ENCODE results near the gene BNC2. TPM values are rescaled to one million over a fixed set of nuclear protein-coding genes. Genes with fewer than 3 reads are reported as not detected.
A peak's percentile ranks its signal among the peaks of the same experiment; 100 is the strongest.

BNC2 gene
- total RNA-seq, 1 experiment from 2014 or later: 4.9 TPM

DNA sequence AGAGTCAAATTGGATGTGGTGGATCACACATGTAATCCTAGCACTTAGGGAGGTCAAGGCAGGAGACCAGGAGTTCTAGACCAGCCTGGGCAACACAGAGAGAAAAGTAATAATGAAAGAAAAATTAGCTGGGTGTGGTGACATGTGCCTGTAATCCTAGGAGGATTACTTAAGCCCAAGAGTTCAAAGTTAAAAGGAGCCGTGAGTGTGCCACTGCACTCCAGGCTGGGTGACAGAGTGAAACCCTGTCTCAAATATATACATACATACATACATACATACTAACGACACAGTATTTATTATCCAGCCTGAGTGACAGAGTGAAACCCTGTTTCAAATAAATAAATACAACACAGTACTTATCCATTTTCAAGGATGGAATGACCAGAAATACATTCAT lies 180.3 kb downstream of the BNC2 start:
- Histone ChIP-seq H3K27ac (no peak overlapping the region; the same call in 1 of the 2 replicates), H3K36me3 (no peaks in the 10 kb centered on the region), H3K4me3 (no peak overlapping the region), H3K4me1 (replicated peaks) (peaks cover 31% of the 10 kb centered on the region), H3K9me3 (replicated peaks) (no peaks in the 10 kb centered on the region), H3K27me3 (replicated peaks) (no peaks in the 10 kb centered on the region)
- DNase-seq (ENCODE audit: low read depth in 1 of 2, low spot score in 2 of 2): no peak

DNA sequence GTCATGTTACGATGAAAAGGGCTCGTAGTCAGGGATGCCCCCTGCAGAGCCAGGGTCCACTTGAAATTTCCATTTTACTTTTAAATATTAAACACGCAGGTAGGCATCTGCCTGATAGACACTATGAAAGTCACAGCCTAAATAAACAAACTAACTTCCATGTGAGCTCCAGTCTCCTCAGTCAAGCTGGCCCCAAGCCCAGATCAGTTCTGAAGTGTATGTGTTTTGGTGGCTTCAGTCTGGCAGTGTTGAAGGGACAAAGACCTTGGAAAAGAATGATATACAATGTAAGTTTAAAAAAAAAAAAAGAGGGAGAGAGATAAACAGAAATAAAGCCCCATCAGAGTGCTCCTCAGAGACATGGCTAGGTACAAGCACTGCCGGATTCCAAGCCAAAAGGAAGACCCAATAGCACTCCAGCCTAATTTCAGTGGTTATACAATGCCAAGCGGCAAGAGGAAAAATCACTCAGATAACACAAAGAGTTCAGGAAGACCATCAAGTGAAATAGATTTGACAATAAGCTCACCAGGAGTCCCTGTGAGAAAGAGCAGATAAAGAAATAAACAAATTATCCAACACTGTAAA lies 181.0 kb downstream of the BNC2 start:
- Histone ChIP-seq H3K4me3 (no peak overlapping the region), H3K9me3 (replicated peaks) (no peaks in the 10 kb centered on the region), H3K4me1 (replicated peaks) (peaks cover 31% of the 10 kb centered on the region), H3K27ac (no peak overlapping the region; the same call in 1 of the 2 replicates), H3K36me3 (no peaks in the 10 kb centered on the region), H3K27me3 (replicated peaks) (no peaks in the 10 kb centered on the region)
- peak; percentile 46 to 63 for DNase-seq (ENCODE audit: low read depth in 1 of 2, low spot score in 2 of 2)

DNA sequence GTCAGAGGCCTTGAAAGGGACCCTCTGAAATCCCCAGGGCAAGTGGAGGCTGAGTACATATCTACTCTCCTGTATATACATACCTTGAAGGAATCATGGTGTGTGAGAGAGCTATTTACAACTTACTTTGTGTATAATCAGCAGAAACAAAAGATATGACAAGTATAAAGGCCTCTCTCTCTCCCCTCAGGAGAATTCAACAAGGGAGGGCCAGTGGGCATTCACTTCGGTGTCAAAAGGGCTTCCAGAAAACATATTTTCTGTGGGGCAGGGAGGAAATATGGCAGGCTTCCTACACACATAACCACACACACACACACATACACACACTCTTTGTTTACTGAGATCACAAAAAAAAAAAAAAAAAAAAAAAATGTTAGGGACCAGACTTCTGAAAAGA lies 181.7 kb downstream of the BNC2 start:
- no peak overlapping the region for H3K27ac ChIP-seq
- H3K4me3 ChIP-seq: no peak overlapping the region
- H3K27me3 ChIP-seq (replicated peaks): no peaks in the 10 kb centered on the region
- no peak for DNase-seq (ENCODE audit: low read depth in 1 of 2, low spot score in 2 of 2)
- H3K9me3 ChIP-seq (replicated peaks): no peaks in the 10 kb centered on the region
- H3K4me1 ChIP-seq (replicated peaks): peaks cover 32% of the 10 kb centered on the region
- H3K36me3 ChIP-seq: no peaks in the 10 kb centered on the region

DNA sequence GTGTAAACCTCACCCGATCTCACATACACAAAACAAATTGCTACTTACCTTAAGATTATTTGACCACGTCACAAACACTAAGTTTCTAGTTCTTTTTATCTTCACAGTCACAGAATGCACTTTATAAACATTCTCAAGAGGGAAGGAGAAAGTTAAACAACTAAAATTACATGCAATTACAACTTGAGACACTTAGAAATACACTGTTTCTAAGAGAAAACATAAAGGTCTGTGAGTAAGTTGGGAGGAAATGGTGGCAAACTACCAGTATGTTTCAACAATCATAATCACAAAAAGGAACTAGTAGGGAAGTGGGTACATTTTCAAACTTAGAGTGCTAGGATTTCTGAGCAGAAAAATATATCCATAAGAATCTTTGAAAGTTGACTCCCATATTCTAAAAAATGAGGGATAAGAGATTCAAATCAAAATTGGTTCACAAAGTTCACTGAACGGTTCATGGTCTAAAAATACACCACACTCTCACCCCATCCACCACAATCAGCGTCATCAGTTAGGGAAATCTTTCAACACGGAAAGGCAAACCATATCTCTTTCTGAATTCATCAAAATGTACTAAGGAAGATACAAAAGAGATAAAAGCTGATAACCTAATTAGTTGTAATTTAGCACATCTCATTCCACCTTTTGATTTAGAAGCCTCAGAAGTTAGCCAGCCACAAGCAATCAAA lies 182.6 kb downstream of the BNC2 start:
- H3K27ac ChIP-seq: no peak overlapping the region
- H3K9me3 ChIP-seq (replicated peaks): no peaks in the 10 kb centered on the region
- DNase-seq (ENCODE audit: low read depth in 1 of 2, low spot score in 2 of 2): no peak
- H3K4me3 ChIP-seq: no peak overlapping the region
- no peaks in the 10 kb centered on the region for H3K27me3 ChIP-seq (replicated peaks)
- H3K36me3 ChIP-seq: no peaks in the 10 kb centered on the region
- peaks cover 42% of the 10 kb centered on the region for H3K4me1 ChIP-seq (replicated peaks)

DNA sequence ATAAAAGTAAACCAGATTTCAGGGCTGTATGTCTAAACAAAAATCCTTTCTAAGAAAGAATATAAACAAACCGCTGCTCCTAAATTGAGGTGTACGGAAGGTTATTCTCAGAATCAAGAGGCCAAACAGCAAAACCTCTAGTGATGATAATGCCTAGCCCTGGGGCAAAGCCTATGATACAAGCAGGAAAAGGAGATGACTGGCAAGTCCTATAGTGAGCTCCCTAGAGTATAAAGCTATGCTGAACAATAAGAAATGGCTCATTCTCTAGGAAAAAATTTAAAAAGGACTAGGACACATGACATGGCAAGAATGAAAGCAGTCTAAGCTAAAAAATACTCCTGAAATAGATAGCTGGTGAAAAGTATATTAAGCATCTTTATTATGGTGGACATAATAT lies 187.1 kb downstream of the BNC2 start:
- Histone ChIP-seq H3K36me3 (no peaks in the 10 kb centered on the region), H3K27ac (peak overlapping the region; percentile 45), H3K9me3 (replicated peaks) (no peaks in the 10 kb centered on the region), H3K4me3 (no peak overlapping the region), H3K27me3 (replicated peaks) (no peaks in the 10 kb centered on the region), H3K4me1 (replicated peaks) (peaks cover 47% of the 10 kb centered on the region)
- peak in 1 of 2 experiments; percentile 44 for DNase-seq (ENCODE audit: low read depth in 1 of 2, low spot score in 2 of 2)

DNA sequence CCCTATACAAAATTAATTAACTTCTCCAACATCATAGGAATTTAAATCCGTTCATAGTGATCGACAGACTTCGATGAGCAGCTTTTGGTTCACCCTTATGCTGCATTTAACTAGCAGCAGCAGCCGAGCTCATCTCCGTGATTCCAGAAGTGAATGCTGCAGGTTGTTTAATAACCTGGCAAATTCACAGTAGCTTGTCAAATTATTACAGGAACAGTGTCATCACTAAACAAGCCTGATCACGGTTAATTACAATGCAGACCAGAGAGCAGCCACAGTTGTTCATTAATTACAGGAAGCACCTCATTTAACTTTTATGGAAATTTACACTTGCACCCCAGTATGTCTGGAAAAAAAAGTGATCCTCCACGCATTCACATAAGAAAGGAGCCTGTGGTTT lies 188.2 kb downstream of the BNC2 start:
- H3K36me3 ChIP-seq: no peaks in the 10 kb centered on the region
- H3K4me3 ChIP-seq: no peak overlapping the region
- H3K4me1 ChIP-seq (replicated peaks): peaks cover 38% of the 10 kb centered on the region
- no peaks in the 10 kb centered on the region for H3K27me3 ChIP-seq (replicated peaks)
- no peak overlapping the region for H3K27ac ChIP-seq
- DNase-seq (ENCODE audit: low read depth in 1 of 2, low spot score in 2 of 2): no peak
- H3K9me3 ChIP-seq (replicated peaks): no peaks in the 10 kb centered on the region

DNA sequence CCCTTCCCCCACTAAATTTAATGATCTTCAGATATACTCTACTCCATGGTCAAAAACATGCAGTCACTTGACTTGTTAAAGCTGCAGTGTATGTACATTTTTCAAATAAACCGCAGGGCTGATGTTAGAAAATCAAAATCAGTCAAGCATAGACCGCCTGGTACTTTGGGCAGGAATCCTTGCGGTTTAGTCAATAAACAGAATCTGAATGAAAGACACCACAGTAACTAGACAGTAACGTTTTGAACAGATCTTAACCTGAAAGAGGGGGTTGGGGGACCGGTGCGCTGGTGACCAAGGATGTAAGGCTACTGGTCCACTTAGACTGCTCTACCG lies 188.8 kb downstream of the BNC2 start:
- peak in 1 of 2 experiments; percentile 40 for DNase-seq (ENCODE audit: low read depth in 1 of 2, low spot score in 2 of 2)
- H3K4me3 ChIP-seq: no peak overlapping the region
- H3K27me3 ChIP-seq (replicated peaks): no peaks in the 10 kb centered on the region
- H3K9me3 ChIP-seq (replicated peaks): no peaks in the 10 kb centered on the region
- H3K36me3 ChIP-seq: no peaks in the 10 kb centered on the region
- H3K4me1 ChIP-seq (replicated peaks): peaks cover 37% of the 10 kb centered on the region
- H3K27ac ChIP-seq: peak overlapping the region; percentile 68

DNA sequence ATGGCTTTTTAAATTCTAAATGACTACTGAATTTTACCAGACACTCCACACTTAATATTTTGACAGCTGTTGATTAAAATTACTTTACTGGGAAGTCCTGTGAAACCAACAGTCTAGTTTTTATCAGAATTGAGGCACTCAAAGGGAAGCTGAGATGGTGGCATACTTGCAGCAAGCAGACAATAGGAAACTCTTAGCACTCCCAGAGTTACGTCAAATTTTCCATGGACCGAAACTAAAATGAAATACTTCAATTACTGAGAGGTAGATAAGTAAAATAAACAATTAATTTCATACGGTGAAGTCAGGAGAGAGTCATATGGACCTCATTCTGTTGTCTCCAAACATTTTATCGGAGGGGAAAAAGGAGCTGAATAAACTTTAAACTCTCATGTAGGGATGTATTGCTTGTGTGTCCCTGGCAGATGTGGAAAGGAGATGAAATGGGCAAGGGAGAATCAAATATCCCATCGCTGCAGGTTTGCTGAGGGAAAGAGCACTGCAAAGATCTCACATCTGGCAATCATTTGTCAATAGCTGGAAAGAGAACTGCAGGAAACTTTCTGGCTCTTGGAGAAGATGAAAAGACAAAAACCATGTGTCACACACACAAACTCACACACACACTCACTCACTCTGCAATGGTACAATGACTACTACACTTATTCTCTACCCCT lies 189.4 kb downstream of the BNC2 start:
- Histone ChIP-seq H3K27ac (peak overlapping the region; percentile 68), H3K27me3 (replicated peaks) (no peaks in the 10 kb centered on the region), H3K4me3 (no peak overlapping the region), H3K9me3 (replicated peaks) (no peaks in the 10 kb centered on the region), H3K4me1 (replicated peaks) (peaks cover 37% of the 10 kb centered on the region), H3K36me3 (no peaks in the 10 kb centered on the region)
- peak in 1 of 2 experiments; percentile 61 for DNase-seq (ENCODE audit: low read depth in 1 of 2, low spot score in 2 of 2)

DNA sequence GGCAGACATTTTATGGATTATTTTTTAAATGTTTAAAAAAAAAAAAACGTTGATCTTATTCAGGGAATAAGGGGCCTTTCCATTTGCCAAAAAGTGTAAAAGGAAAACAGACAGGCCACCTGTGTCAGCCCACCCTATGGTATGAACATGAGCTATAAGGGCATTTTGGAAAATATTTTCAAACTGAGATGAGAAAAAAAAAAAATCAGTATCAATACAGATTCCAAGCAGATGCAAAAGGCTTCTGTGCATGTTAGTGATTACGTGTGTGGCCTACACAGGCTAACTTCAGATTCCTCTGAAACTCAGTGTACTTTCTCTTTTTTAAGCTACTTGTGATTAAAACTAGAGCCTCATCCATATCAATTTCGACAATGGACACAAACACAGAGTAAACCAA lies 189.9 kb downstream of the BNC2 start:
- no peaks in the 10 kb centered on the region for H3K9me3 ChIP-seq (replicated peaks)
- H3K4me3 ChIP-seq: no peak overlapping the region
- H3K27ac ChIP-seq: peak overlapping the region; percentile 68
- H3K27me3 ChIP-seq (replicated peaks): no peaks in the 10 kb centered on the region
- DNase-seq (ENCODE audit: low read depth in 1 of 2, low spot score in 2 of 2): no peak
- peaks cover 37% of the 10 kb centered on the region for H3K4me1 ChIP-seq (replicated peaks)
- H3K36me3 ChIP-seq: no peaks in the 10 kb centered on the region

DNA sequence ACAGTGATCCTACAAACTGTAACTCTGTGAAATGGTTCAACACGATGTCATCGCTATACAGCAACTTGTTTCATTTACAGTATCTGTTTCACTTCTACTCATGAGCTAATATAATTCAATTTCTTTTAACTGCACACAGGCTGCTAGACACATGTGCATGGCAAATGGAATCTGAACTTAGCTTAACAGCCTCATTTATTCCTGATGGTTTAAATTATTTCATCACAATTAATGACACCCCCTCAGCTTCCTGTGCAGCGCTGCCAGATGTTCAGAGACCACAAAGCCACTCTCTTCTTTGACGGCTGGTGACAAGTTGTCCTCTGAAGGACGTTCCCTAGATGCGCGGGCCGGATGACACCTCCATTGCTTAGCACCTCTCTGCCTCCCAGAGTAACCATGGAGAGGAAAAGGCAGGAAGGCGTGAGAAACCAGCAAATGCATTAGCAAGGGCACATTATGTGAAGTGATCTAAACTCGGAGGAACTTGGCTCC lies 191.1 kb downstream of the BNC2 start:
- Histone ChIP-seq H3K9me3 (replicated peaks) (no peaks in the 10 kb centered on the region), H3K27ac (no peak overlapping the region), H3K4me3 (no peak overlapping the region), H3K4me1 (replicated peaks) (peaks cover 40% of the 10 kb centered on the region), H3K27me3 (replicated peaks) (no peaks in the 10 kb centered on the region), H3K36me3 (no peaks in the 10 kb centered on the region)
- DNase-seq (ENCODE audit: low read depth in 1 of 2, low spot score in 2 of 2): no peak

DNA sequence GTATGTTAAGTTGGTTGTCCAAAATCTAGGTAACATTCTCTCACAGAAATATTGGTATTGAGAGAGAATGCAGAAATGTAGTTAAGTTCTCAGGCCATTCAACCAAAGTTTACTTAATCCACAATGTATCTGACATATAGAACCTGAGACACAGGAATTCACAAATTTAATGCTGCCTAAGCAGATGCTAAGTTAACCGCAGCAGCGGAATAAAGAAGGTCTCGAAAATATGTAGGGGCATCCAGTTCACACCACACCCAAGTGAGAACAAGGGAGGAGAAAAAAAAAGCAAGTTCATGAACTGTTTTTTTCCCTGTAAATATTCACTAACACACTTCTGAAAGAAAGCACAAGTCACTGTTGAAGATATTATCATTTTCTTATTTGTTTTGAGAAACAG lies 194.0 kb downstream of the BNC2 start:
- H3K27me3 ChIP-seq (replicated peaks): no peaks in the 10 kb centered on the region
- no peak for DNase-seq (ENCODE audit: low read depth in 1 of 2, low spot score in 2 of 2)
- H3K9me3 ChIP-seq (replicated peaks): no peaks in the 10 kb centered on the region
- H3K27ac ChIP-seq: no peak overlapping the region
- peaks cover 45% of the 10 kb centered on the region for H3K4me1 ChIP-seq (replicated peaks)
- H3K4me3 ChIP-seq: no peak overlapping the region
- no peaks in the 10 kb centered on the region for H3K36me3 ChIP-seq

DNA sequence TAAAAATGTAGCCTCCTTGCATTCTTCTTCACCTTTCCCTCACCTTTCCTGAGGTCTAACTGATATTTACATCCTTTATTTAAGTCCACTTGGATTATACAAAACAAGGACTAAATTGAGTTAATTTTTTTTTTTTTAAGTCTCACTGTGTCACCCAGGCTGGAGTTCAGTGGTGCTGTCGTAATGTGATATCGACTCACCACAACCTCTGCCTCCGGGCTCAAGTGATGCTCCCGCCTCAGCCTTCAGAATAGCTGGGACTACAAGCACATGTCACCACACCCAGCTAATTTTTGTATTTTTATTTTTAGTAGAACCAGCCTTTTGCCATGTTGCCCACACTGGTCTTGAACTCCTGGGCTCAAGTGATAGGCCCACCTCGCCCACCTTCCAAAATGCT lies 195.3 kb downstream of the BNC2 start:
- no peak for DNase-seq (ENCODE audit: low read depth in 1 of 2, low spot score in 2 of 2)
- Histone ChIP-seq H3K4me3 (no peak overlapping the region), H3K27ac (no peak overlapping the region), H3K36me3 (no peaks in the 10 kb centered on the region), H3K9me3 (replicated peaks) (no peaks in the 10 kb centered on the region), H3K4me1 (replicated peaks) (peaks cover 36% of the 10 kb centered on the region), H3K27me3 (replicated peaks) (no peaks in the 10 kb centered on the region)

DNA sequence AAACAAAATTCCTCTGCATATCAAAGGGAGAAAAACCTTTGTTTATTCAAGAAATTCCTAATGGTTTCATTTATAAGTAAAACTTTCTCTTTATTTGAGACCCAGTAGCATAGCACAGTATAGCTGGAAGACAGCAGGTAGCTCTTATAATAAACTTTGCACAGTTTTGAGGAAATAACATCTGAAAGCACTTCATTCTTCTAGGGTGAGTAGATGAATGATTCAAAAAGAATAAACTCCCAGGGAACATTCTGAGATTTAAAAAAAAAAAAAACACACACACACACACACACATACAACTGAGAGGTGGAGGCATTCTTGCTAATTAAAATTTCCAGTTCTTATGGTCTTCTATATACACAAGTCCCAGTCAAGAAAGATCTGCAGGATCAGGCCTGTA lies 197.3 kb downstream of the BNC2 start:
- Histone ChIP-seq H3K9me3 (replicated peaks) (no peaks in the 10 kb centered on the region), H3K4me3 (no peak overlapping the region), H3K27ac (no peak overlapping the region), H3K4me1 (replicated peaks) (peaks cover 33% of the 10 kb centered on the region), H3K36me3 (no peaks in the 10 kb centered on the region), H3K27me3 (replicated peaks) (no peaks in the 10 kb centered on the region)
- DNase-seq (ENCODE audit: low read depth in 1 of 2, low spot score in 2 of 2): peak in 1 of 2 experiments; percentile 30

DNA sequence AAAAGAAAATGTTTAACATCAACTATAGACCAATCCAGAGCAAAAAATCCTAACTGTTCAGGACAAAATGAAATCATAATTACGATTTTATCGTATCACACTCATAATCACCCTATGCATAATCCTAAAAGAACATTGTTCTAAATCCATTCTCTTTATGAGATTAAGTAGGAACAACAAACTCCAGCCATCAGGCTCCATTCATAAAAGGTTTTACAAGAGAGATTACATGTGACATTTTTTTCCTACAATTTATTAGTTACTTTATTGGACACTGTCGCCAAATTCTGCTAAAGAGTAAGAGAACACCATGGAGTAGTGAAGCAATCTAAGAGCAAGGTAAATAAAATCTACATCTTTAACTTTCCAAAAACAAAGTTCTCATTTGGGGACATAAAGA lies 198.0 kb downstream of the BNC2 start:
- no peak for DNase-seq (ENCODE audit: low read depth in 1 of 2, low spot score in 2 of 2)
- Histone ChIP-seq H3K27me3 (replicated peaks) (no peaks in the 10 kb centered on the region), H3K4me3 (no peak overlapping the region), H3K27ac (no peak overlapping the region), H3K9me3 (replicated peaks) (no peaks in the 10 kb centered on the region), H3K36me3 (no peaks in the 10 kb centered on the region), H3K4me1 (replicated peaks) (peaks cover 33% of the 10 kb centered on the region)

Data from SJSA1 (cell line).